Lung (tissue), 12 donors: ENCODE measurements around the gene RALGAPA2. TPM values are rescaled to one million over a fixed set of nuclear protein-coding genes. Genes with fewer than 3 reads are reported as not detected.

ENCODE experiments used
- ATAC-seq: fragments of 200-7000 bp; cut with Tn5 transposase; one replicate; pipeline ENCODE4 v1.9.1; 2020; ENCODE audit warnings: moderate number of reproducible peaks; ENCODE audit not compliant: insufficient read depth, low FRiP score
- DNase-seq, 3 donors: peaks; one replicate each; pipeline ENCODE4 v3.0.0-alpha.2; 2013 to 2017
- H3K27ac ChIP-seq, 2 donors: one replicate each; pipeline ENCODE4 v1.5.1; 2013; ENCODE audit warnings: mild to moderate bottlenecking in 2 of 2, moderate library complexity in 2 of 2, control low read depth in 1 of 2, inconsistent platforms in 1 of 2, low read depth in 1 of 2, low read length in 1 of 2
- H3K27me3 ChIP-seq, 3 donors: one replicate each; pipeline ENCODE4 v1.5.1; 2013; ENCODE audit warnings: low read length in 2 of 3; ENCODE audit not compliant: control insufficient read depth in 3 of 3, insufficient read depth in 3 of 3
- H3K36me3 ChIP-seq, 4 donors: one replicate each; pipeline ENCODE4 v1.5.1; 2013; ENCODE audit warnings: low read length in 4 of 4, mild to moderate bottlenecking in 1 of 4, moderate library complexity in 1 of 4; ENCODE audit not compliant: control insufficient read depth in 4 of 4, insufficient read depth in 4 of 4
- H3K4me1 ChIP-seq, 5 donors: one replicate each; pipeline ENCODE4 v1.5.1; 2013; ENCODE audit warnings: low read length in 5 of 5, mild to moderate bottlenecking in 2 of 5, moderate library complexity in 1 of 5; ENCODE audit not compliant: control insufficient read depth in 5 of 5, insufficient read depth in 5 of 5
- H3K4me3 ChIP-seq: one replicate; pipeline ENCODE4 v1.5.1; 2013; ENCODE audit warnings: mild to moderate bottlenecking, control low read depth, moderate library complexity
- H3K9ac ChIP-seq, 2 donors: one replicate each; pipeline ENCODE4 v1.5.1; 2013; ENCODE audit warnings: low read length in 2 of 2, control low read depth in 1 of 2; ENCODE audit not compliant: insufficient read depth in 1 of 2
- H3K9me3 ChIP-seq, 4 donors: one replicate each; pipeline ENCODE4 v1.5.1; 2013; ENCODE audit warnings: low read length in 3 of 4, mild to moderate bottlenecking in 1 of 4, moderate library complexity in 1 of 4; ENCODE audit not compliant: control insufficient read depth in 4 of 4, insufficient read depth in 3 of 4
- WGBS, 2 donors: extraction: QIAGEN DNeasy Blood & Tissue Kit; methylation state at CpG; one replicate each; pipeline ENCODE4 v1.1.7; 2013; 5-methylcytosine and 5-hydroxymethylcytosine counted together
- polyA plus RNA-seq, 2 donors: library from polyadenylated mRNA; stranded (reverse); fragments of 200-250 nt; gene quantifications; one replicate each; pipeline ENCODE4 v1.2.1, GENCODE V29; 2013
- total RNA-seq, 2 donors: library from RNA; depleted of rRNA in 1 of 2; stranded (reverse); fragments of >200 nt in 1 of 2; gene quantifications; one replicate each; pipeline ENCODE4 v1.2.1, GENCODE V29; 2014 to 2021
- TF ChIP-seq, protein P1 (sequence below): IDR thresholded peaks from 2 replicates; pipeline ENCODE4 v1.5.1; 2012; ENCODE audit warnings: mild to moderate bottlenecking; ENCODE audit errors: control extremely low read depth, extremely low read depth
- donor health status: control.
- donor health status: control.
- donor health status: Bipolar disorder and iron deficiency.
- donor health status: healthy.
- donor health status: DM: yes; HTN: yes; CAD: no.

The RALGAPA2 gene
- total and polyA plus RNA-seq, 4 donors, result 12.1 to 83.4 (median 55.6) TPM

DNA sequence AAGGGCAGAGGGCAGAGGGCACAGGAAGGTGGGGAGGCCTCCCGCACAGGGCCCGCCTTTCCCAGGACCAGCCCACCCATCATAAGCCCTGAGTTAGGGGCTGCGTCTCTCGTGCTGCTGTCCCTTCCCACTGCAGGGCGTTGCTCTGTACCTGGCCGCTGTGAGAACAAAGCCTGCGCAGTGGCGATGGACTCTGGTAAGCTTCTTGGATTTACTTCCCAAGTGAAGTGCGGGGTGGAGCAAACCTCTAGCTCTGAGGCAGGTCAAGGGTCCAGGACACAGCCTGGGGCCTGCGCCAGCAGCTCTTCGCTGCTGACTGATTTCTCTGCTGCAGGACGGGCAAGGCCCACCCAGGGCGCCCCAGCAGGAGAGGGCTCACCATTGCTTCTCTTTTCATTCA is 320.7 kb downstream of the RALGAPA2 start:
- no peak for ATAC-seq
- Histone ChIP-seq H3K27me3 (no peaks in the 10 kb centered on the region), H3K4me3 (no peak overlapping the region), H3K4me1 (peaks cover 0 to 9% (median 0%) of the 10 kb centered on the region in 5 donors), H3K9ac (no peak overlapping the region), H3K9me3 (no peaks in the 10 kb centered on the region), H3K27ac (no peak overlapping the region), H3K36me3 (peaks cover 0 to 49% (median 12%) of the 10 kb centered on the region in 4 donors)
- DNase-seq, result no peak
- 86 to 92% methylated on average over 13 of the region's 13 CpGs for WGBS, 2 donors
- TF ChIP-seq, protein P1, sequence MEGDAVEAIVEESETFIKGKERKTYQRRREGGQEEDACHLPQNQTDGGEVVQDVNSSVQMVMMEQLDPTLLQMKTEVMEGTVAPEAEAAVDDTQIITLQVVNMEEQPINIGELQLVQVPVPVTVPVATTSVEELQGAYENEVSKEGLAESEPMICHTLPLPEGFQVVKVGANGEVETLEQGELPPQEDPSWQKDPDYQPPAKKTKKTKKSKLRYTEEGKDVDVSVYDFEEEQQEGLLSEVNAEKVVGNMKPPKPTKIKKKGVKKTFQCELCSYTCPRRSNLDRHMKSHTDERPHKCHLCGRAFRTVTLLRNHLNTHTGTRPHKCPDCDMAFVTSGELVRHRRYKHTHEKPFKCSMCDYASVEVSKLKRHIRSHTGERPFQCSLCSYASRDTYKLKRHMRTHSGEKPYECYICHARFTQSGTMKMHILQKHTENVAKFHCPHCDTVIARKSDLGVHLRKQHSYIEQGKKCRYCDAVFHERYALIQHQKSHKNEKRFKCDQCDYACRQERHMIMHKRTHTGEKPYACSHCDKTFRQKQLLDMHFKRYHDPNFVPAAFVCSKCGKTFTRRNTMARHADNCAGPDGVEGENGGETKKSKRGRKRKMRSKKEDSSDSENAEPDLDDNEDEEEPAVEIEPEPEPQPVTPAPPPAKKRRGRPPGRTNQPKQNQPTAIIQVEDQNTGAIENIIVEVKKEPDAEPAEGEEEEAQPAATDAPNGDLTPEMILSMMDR, result no peak

GRCh38 chr20:20391115-20391514 is 321.3 kb downstream of the RALGAPA2 start:
- no peak overlapping the region for H3K9ac ChIP-seq
- H3K4me1 ChIP-seq, result peaks cover 0 to 9% (median 0%) of the 10 kb centered on the region in 5 donors
- H3K27ac ChIP-seq, result no peak overlapping the region
- DNase-seq, result no peak
- peaks cover 0 to 45% (median 12%) of the 10 kb centered on the region in 4 donors for H3K36me3 ChIP-seq
- H3K4me3 ChIP-seq, result no peak overlapping the region
- H3K27me3 ChIP-seq, result no peaks in the 10 kb centered on the region
- no peak for ATAC-seq
- 87 to 91% methylated on average over 4 of the region's 4 CpGs for WGBS, 2 donors
- H3K9me3 ChIP-seq, result no peaks in the 10 kb centered on the region
- TF ChIP-seq, protein P1, result no peak

DNA sequence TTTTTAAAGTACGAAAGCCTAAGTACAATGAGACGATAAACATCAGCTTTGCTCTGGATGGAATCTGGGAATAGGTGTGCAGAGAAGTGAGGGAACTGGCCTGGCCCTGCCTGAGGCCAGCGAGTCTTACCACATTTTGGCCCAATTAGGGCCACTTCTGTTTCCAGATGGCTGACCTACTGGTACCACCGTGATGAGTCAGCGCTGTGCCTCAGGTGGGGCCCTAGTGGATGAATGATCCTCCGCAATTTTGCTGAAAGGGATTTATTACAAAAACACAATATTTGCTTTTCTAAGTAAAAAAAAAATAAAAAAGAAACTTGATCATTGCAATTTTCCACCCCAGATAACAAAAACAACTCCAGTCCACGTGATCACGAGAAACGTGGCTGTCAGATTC is 322.1 kb downstream of the RALGAPA2 start:
- Histone ChIP-seq H3K27ac (no peak overlapping the region), H3K4me1 (peaks cover 0 to 9% (median 0%) of the 10 kb centered on the region in 5 donors), H3K9me3 (no peaks in the 10 kb centered on the region), H3K4me3 (no peak overlapping the region), H3K27me3 (peaks cover 0 to 5% (median 2%) of the 10 kb centered on the region in 3 donors), H3K9ac (no peak overlapping the region), H3K36me3 (peaks cover 0 to 38% (median 12%) of the 10 kb centered on the region in 4 donors)
- WGBS, 2 donors, result 95 to 96% methylated on average over 9 of the region's 9 CpGs
- DNase-seq (no peak), ATAC-seq (no peak)
- TF ChIP-seq, protein P1, result no peak

GRCh38 chr20:20386192-20386591 is 326.3 kb downstream of the RALGAPA2 start:
- no peak for DNase-seq
- Histone ChIP-seq H3K27ac (no peak overlapping the region), H3K4me1 (no peaks in the 10 kb centered on the region), H3K4me3 (no peak overlapping the region), H3K9me3 (peaks cover 0 to 4% (median 0%) of the 10 kb centered on the region in 4 donors), H3K27me3 (peaks cover 3 to 6% (median 6%) of the 10 kb centered on the region in 3 donors), H3K36me3 (peaks cover 0 to 11% (median 6%) of the 10 kb centered on the region in 4 donors), H3K9ac (no peak overlapping the region)
- WGBS, 2 donors, result 58 to 75% methylated on average over 9 of the region's 9 CpGs
- no peak for ATAC-seq
- TF ChIP-seq, protein P1, result no peak
